GM19240 (cell line): ENCODE data around the gene DENND2D.

ENCODE experiments used
- DNase-seq: peaks from one replicate; pipeline ENCODE4 v3.0.0; 2011; ENCODE audit warnings: low spot score; ENCODE audit not compliant: insufficient read length

The DENND2D gene, protein sequence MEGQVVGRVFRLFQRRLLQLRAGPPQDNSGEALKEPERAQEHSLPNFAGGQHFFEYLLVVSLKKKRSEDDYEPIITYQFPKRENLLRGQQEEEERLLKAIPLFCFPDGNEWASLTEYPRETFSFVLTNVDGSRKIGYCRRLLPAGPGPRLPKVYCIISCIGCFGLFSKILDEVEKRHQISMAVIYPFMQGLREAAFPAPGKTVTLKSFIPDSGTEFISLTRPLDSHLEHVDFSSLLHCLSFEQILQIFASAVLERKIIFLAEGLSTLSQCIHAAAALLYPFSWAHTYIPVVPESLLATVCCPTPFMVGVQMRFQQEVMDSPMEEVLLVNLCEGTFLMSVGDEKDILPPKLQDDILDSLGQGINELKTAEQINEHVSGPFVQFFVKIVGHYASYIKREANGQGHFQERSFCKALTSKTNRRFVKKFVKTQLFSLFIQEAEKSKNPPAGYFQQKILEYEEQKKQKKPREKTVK

DNA sequence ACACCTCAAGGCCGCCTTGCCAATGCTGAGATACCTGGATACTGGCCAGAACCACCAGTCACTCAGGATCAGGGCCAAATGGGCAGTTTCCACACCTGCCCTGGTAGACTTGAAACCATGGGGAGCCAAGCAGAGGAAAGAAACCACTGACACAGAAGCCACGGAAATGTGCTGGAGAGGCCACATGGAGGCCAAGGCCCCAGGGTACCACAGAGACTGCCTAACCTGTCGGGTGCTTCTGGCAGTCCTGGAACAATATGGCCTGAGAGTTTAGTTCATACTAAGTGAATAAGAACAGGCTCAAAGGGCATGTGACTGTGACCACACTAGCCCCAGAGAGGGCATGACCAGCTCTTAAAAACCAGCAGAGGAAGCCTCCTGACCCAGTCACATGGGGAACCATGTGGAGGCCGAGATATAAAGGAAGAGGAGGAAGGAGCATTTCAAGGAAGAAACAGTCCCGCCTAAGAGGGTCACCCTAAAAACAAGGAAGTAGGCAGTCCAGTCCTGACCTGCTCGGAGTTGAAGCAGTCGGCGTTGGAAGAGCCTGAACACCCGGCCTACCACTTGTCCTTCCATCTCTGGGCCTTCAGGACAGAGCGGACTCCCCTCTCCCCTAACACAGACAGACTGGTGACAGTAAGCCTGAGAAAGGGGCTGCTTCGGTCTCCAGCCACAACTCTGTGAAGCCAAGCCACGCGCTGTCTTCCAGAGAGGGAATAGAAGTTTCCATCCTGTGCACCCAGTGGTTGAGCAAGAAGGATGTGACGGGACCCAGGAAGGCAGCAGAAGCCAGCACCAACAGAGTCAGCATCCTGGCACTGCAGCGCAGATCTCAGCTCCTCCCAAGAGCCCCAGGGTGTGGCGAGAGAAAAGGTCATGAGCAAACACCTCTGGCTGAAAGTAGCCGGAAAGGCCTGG is at the start of gene DENND2D:
Gene DENND2D, minus strand, starts transcription at position 766 of the 921 bp plus-strand sequence. Its CDS starts 187 bp downstream, at position 579.
- no peak for DNase-seq

DNA sequence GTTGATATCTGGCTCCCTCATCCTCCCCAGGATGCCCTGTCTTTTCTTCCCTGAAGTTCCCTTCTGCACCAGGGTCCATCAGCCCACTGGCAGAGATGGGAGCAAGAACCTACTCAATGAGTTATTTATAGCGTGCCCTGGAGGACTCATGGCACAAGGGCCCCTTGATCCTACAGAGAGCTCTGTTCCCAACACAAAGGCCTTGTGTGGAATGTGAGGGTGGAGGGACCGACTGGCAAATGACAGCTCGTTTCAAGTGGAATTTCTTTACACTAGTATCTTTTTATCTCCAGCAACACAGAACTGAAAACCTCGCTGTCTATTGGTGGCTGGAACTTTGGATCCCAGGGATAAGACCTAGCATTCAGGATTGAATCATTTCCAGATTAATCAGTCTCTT is 49.5 kb upstream of the DENND2D start:
- DNase-seq: no peak

DNA sequence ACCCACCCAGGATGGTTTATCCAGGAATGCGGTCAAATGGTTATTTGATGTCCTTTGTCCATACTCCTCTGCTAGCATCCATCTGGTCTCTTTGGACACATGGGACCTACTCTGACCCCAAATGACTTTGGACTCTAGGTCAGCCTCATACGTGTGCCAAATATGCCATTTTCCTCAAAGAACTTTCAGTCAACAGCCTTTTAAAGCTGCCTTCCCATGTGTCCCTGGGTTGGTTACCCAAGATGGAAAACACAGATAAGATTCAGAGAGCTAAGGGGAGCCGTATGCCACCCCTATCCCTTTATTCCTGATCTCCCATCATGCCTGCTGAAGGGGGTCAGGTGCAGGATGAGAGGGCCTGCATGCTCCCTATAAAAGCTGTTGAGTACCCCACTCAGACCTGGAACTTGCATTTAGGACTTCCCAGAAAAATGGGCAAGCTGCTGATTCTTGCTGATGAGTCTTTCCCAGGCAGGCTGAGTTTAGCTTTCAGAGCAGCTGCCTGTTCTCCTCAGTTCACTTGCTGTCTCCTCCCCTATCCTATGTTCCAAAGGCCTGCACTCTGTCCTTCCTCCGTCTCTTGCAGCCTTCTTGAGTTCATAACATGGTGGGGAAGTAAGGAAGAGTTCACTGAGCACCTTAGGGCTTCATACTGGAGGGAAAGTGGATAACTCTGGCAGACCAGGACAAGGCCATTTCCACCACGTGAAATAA is 46.8 kb upstream of the DENND2D start:
- DNase-seq: no peak

DNA sequence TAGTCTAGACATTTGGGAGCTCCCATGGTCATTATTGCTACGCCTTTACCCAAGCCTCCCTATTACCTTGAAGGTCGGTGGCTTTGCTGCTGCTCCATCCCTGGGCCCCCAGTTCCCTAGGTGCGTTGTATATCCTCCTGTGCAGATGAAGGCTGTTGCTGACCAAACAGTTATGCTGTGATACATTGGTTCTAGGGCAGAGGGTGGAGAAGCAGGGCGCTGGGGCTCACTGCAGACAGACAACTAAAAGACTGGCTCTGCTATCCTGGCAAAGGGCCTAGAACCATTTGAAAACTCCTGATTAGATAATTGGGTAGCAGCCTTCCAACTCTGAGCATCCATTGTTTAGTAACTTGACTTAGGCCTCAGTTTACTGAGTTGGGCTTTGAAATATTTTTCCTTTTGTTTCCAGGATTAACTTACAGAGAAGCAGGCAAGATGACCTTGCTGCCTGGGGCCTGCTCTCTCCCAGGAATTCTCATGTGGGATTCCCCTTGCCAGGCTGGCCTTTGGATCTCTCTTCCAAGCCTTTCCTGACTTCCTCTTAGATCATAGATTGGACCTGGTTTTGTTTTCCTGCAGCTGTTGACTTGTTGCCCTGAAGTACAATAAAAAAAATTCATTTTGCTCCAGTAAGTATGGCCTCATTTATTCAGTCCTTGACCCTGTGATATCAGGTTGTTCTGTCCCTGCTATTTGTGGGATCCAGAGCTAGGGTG is 42.5 kb upstream of the DENND2D start:
- DNase-seq: no peak

DNA sequence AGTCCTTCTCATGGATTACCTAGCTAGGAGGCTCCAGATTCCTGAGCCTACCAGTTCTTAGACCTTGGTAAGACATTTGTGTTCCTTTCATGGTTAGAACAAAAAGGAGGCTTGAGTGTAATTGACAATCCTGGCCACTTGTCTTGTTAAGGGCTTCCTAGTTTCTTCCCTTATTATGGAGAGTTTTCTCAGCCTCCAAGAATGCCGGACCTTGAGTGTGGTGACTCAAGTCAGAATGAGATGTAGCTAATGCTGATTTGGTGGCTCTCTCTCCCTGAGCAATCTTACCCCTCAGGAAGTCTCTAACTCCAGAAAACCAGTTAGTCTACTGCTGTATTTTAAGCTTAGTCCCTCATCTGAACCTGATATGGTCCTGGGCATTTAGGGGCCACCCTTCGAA is 41.4 kb upstream of the DENND2D start:
- no peak for DNase-seq

DNA sequence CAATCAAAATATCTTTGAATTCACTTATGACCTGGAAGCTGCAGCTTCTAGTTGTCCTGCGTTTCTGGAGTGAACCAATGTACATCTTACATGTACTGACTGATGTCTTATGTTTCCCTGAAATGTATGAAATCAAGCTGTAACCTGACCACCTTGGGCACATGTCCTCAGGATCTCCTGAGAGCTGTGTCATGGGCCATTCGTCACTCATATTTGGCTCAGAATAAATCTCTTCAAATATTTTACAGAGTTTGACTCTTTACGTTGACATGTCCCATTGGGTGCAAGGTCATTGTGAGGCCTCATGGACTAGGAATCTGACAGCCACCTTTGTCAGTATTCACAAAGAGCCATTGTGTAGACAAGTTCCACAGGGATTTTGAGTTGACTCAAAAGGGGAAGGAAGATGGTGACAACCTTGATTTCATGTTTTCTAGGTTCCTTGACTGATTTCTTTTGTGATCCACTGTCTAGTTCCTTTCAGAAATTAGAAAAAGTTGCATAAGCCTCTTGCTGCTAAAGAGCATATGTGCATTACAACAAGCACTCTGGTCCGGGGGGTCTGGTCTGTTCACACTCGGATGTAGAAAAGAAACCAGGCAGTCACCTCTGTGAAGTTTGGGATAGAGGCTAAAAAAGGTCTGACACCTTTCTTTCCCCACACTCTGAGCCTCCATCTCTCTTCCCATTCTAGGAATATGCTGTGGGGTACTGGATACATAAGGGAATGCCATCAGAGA is 37.8 kb upstream of the DENND2D start:
- no peak for DNase-seq

DNA sequence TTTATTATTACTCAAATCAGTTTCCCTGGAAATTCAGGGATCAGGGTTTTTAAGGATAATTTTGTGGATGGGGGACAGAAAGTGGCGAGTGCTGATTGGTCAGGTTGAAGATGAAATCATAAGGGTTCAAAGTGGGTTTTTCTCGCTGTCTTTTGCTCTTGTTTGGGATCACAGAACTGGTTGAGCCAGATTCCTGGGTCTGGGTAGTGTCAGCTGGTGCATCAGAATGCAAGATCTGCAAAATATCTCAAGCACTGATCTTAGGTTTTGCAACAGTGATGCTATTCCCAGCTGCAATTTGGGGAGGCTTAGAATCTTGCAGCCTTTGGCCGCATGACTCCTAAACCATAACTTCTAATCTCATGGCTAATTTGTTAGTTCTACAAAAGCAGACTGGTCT is 36.4 kb upstream of the DENND2D start:
- DNase-seq: no peak

DNA sequence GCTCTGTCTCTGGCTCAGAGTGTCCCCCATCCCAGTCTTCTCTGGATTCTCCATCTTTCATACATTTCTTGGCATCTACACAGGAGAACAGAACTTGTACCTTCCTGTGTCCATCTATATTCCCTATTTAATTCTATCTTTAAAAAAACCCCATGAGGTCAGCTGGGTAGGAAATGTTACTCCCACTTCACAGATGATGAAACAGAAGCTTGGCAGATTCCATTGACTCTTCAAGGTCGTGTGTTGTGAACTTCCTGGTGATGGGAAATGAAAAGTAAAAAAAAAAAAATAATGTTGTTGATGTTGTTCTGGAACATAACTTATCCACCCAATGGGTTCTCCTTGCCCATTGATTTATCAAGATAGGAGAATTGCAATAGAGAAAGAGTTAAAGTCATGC is 35.9 kb upstream of the DENND2D start:
- no peak for DNase-seq

DNA sequence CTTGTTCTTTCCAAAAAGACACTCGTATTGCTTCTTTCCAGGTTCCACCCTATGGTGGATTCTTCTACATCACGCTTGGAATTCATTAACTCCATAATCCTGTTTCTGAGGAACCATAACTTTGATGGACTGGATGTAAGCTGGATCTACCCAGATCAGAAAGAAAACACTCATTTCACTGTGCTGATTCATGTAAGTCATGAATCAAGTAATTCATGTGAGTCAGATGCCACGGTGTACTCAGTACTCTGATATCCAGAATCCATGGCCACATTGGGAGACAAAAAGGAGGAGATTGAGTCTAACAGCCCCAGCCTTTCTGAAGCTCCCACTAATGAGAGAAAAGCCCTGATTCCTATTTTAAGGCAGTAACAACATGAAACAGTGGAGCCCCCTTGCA is 34.4 kb upstream of the DENND2D start:
- DNase-seq: no peak

DNA sequence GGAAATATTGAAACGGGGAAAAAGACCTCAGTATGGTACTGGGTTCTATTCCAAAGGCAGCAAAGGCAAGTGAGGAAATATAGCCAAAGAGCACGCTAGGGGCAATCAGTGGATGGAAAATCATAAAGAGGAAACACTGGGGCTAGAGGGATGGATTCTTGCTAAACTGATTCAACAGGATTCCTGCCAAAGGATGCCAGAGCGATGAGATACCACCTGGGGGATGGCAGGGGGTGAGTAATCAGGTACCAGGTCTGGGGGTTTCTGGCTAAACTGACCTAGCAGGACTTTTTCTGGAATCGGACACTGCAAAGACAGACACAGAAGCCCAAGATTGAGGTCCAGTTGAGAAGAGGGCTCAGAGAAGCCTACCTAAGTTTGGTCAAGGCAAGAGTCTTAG is 33.8 kb upstream of the DENND2D start:
- no peak for DNase-seq

DNA sequence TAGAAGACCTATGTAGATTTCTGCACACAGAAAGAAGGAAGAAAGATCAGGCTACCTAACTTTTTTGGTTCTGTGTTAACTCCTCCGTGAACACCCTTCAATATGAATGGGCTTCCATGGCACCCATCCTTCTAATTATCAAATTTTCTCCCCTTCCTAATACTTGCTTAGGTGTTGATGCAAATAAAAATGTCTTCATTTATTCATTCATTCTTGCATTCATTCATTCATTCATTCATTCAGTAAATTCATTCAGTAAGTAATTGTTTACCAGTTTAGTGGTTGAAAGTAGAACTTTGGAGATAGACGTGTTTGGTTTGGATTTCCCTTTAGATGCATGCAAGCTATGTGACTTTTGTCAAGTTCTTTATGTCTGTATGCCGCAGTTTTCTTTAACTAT is 31.7 kb upstream of the DENND2D start:
- DNase-seq: no peak

DNA sequence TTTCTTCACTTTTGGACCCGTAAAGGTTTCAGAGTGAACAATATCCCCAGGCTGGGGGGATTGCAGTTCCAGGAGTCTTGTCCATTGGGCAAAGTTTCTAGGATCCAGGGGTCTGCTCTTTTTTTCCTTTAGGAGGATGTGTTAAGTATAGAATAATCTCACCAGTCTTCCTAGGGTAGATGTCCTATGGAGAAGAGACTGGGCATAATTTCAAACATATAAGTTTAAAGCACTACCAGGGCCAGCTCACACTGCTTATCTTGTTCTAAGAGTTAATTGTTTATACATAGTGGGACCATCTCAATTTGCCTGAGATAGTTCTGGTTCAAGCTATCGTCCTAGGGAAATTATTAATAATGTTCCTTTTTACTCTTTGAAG is 28.3 kb upstream of the DENND2D start:
- DNase-seq: no peak

DNA sequence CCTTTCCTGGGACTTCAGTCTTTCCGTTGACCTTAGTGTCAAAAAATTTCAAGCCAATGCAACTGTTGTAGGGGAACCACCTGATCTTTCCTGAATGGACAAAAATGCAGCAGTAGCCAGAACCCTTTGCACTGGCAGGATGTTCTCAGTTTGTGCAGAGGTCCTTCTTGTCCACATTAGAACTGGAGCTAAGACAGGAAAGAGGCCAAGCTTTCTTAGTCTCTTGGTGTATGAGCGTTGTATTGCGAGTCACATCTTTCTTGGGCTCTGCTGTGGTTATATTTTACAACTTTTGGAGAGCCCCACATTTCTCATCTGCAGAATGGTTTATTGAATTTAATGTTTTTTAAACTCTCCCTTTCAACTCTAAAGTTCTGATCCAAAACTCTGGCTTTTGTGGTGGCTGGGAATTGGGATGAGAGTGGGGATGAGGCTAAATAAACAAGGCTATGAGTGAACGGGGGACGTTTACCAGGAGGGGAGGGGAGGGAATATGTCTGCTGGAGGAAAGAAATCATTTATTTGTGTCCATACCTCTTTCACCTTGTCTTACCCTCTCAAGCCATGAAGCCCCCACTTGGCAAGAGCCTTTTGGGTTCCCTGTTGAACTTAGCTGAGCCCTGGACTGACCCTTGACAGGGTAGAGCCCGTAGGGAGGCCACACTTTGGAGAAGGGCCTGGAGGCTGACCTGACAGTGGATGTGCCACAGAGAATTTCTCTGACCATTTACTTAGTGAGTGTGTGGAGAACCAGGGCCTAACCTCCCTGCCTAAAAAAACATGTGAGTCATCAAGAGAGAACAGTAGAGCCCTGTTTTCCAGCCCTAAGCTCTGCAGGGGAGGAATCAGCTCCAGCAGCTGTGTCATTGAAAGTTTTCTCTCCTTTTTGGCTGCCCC is 27.7 kb upstream of the DENND2D start:
- no peak for DNase-seq

DNA sequence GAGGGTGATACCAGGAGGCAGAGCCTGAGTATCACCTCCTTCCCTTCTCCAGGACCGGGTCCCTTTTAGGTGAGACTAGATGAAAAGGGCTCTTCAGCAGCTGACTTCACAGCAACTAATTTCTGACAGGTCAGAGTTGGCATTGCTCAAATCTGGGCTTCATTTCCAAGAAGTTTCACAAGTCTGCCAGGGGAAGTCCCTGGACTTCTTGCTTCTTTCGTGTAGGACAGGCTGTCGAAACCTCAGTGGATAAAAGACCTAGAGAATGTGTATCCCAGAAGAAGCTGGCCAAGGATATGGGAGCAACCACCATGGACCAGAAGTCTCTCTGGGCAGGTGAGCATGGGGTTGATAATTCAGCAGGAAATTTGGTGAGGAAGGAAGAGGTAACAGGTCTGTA is 27.0 kb upstream of the DENND2D start, which contains the start of gene CHI3L2:
Gene CHI3L2, plus strand, starts transcription at position 280 of the 400 bp plus-strand sequence. Its CDS starts 17 bp downstream, at position 297.
- DNase-seq: no peak

DNA sequence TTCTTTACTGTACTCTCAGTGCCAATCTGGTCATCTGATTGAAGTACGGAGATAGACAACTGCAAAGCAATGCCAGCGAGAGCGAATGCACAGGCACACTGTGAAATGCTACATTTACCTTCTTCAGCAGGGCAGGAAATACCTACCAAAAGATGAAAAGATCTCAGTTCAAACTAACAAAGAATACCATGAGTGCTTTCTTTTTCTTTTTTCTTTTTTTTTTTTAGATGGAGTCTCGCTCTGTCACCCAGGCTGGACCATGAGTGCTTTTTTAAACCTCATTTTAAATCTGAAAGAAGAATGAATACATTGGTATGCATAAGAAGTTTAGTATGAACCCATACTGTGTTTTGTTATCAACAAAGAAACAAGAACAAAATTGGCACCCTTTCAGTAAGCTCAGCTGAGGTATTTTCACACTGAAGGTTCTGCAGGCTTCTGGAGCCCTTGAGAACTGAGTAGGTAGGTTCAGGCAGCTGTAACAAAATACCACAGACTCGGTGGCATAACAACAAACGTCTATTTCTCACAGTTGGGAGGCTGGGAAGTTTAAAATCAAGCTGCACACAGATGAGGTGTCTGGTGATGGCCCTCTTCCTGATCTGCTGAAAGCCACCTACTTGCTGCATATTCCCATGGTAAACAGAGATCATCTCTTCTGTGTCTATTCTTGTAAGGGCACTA is 25.4 kb upstream of the DENND2D start:
- no peak for DNase-seq

DNA sequence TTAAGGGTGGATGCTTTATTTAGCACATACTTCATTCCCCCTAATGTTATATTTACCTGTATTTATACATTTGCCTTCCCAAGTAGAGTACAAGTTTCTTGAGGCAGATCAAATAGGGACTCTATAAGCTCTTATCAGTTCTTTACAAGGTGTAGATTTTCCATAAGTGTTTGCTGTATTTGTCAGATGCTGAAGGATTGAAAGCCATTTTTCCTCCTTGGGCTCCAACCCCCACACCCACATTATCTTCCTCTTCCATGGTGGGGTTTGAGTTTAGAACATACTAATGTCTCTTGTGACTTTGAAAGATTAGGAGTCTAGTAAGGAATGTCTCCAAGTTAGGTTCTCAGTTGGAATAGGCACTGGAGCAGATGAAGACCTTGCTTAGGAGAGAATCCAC is 24.6 kb upstream of the DENND2D start:
- no peak for DNase-seq

DNA sequence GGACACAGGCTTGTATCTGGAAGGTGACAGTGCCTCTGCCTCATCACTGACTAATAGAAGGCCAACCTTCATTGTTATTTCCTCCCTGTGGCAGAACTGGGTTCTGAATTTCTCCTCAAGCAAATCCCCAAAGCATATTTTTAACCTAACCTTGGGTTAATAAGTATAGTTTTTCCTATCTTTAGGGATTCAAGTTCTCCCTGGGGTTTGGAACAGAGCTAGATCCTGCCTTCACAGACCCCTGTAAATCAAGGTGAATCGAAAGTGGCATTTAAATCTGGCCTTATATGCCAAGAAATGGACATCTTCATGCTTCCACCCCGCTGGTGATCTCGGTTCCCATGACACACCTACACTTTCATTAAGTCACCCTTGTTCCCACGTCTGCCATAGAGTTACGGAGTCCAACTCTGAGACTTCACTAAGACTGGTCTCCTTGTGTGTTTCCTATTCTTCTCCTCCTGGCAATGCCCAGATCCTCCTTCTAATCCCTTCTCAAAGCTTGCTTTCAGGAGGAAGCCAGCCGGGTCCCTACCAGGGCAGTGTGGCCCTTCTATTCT is 22.8 kb upstream of the DENND2D start:
- no peak for DNase-seq
